AG04449 (cell line): ENCODE measurements around the gene VPS13C.

Experiments used
- CTCF ChIA-PET: fragments of 350-600 bp; formaldehyde crosslinking; extraction: SDS; loops from one replicate; lab custom pipeline; 2021; ENCODE audit warnings: antibody characterized with exemption; lab: Yijun Ruan, JAX
- POLR2A ChIA-PET: fragments of 400-600, 350-600 bp; formaldehyde crosslinking; extraction: SDS; loops from one replicate; lab custom pipeline; 2020; ENCODE audit warnings: antibody characterized with exemption, inconsistent platforms; lab: Yijun Ruan, JAX
- DNase-seq: peaks from one replicate; pipeline ENCODE4 v3.0.0-alpha.2; 2010; ENCODE audit warnings: low read depth, low spot score
- H3K4me3 ChIP-seq: 2 replicates; pipeline ENCODE4 v1.5.1; 2011; ENCODE audit warnings: low read depth, mild to moderate bottlenecking, control low read depth, low read length
- CTCF ChIP-seq: IDR thresholded peaks from one replicate; pipeline ENCODE4 v1.5.1; 2011; ENCODE audit warnings: mild to moderate bottlenecking, moderate library complexity, low read length, control low read depth, inconsistent platforms; ENCODE audit not compliant: insufficient read depth; ENCODE audit errors: missing control alignments

Gene VPS13C

DNA sequence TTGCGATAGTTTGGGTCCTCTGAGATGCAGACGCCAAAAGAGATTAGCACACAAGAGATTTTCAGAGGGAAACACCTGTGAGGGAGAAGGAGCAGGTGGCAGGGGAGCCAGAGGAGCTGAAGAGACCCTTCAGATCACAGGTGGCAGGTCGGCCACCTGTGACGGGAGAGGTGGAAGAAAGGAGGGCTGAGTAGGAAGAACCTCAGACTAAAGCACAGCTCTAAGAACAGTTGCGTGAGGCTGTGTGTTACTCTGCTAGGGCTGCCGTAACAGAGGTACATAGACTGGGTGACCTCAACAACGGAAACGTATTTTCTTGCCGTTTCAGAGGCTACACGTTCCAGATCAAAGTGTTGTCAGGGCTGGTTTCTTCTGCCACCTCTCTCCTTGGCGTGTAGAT is 45.0 kb upstream of the VPS13C start:
- no peak for DNase-seq
- H3K4me3 ChIP-seq = no peak overlapping the region
- TF ChIP-seq CTCF = no peak
- CTCF ChIA-PET = no interaction called here
- POLR2A ChIA-PET = no interaction called here

- no peak for DNase-seq
- no peak overlapping the region for H3K4me3 ChIP-seq
- POLR2A ChIA-PET = no interaction called here
- no peak for TF ChIP-seq CTCF
- CTCF ChIA-PET = no interaction called here
Measured at GRCh38 chr15:62104846-62105245, 44.6 kb upstream of the VPS13C start.

DNA sequence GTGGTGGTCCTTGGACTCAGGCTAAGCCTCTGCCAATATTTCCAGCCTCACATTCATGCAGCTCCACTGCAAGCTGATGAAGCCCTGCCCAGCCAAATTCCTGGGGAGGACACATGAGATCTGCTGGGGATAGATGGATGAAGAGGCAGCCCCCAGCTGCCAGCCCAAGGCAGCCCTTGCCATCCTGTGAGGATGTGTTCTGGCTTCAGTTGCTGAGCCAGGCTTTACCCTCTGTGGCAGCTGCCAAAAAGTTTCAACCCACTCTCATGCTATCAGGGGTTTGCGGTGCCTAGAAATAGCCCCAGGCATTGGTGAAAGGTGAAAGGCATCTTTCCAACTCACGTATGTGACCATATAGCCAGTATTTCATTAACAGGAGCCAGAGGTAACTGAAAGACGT is 44.2 kb upstream of the VPS13C start:
- CTCF ChIA-PET = no interaction called here
- no peak for DNase-seq
- POLR2A ChIA-PET = no interaction called here
- no peak overlapping the region for H3K4me3 ChIP-seq
- TF ChIP-seq CTCF = no peak

GRCh38 chr15:62103431-62103830 is 43.2 kb upstream of the VPS13C start:
- no peak overlapping the region for H3K4me3 ChIP-seq
- ChIA-PET POLR2A (no interaction called here), CTCF (interaction anchor here (0.8 kb wide), 1 partner anchor 11 kb away, joined by 3 read pairs; no protein-coding TSS in a partner anchor)
- TF ChIP-seq CTCF = no peak
- no peak for DNase-seq

DNA sequence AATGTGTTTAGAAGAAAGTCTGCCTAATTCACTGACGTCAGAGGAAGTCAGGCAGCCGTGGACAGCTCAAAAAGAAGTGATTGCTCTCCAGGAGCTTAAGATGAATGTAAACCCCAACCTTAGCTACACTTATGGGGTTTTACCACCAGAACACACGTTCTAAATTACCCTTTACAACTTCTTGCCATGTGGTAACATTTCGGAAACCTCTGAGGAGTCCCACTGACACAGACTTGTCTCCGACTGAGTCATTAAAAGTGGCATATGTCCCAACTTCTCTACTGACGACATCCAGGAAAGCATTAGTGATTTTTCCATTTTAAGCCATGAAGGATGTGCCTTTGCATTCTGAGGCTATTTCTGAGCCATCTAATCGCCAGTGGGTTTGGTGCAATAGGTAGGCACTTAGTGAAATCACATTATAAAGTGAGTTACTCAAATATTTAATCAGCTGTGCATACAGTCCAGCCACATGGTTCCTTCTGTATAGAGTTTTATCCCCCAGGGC is 38.9 kb upstream of the VPS13C start:
- DNase-seq = no peak
- ChIA-PET CTCF (interaction anchor here (1.6 to 1.7 kb wide), 3 partner anchors 17 to 28 kb away, joined by 3 to 8 read pairs (median 4); no protein-coding TSS in a partner anchor), POLR2A (interaction anchor here (0.7 kb wide), 1 partner anchor 8 kb away, joined by 3 read pairs; no protein-coding TSS in a partner anchor)
- H3K4me3 ChIP-seq = 0 out of 2 replicates have a peak overlapping the region, but pooled peaks have one; percentile 13
- TF ChIP-seq CTCF = no peak

GRCh38 chr15:62094388-62094787 is 34.1 kb upstream of the VPS13C start:
- CTCF ChIA-PET = interaction anchor here (1.1 to 1.2 kb wide), 2 partner anchors 22 to 24 kb away, joined by 3 to 5 read pairs; no protein-coding TSS in a partner anchor
- no peak overlapping the region for H3K4me3 ChIP-seq
- TF ChIP-seq CTCF = no peak
- DNase-seq = no peak
- POLR2A ChIA-PET = no interaction called here
